Astrocyte (in vitro differentiated cells and primary cell): ENCODE measurements around the gene ADAMTS13. TPM values are rescaled to one million over a fixed set of nuclear protein-coding genes. Genes with fewer than 3 reads are reported as not detected.

ENCODE experiments used
- DNase-seq: peaks from one replicate; pipeline ENCODE4 v3.0.0-alpha.2; 2010; ENCODE audit warnings: low read depth
- FAIRE-seq: peaks from 2 replicates; lab custom pipeline; 2011; peaks lifted over from hg19 to GRCh38; lab: Jason Lieb, UNC
- H2AFZ ChIP-seq: 2 replicates; pipeline ENCODE4 v1.6.0; 2012; ENCODE audit warnings: low read depth, low read length, inconsistent platforms
- H3K27ac ChIP-seq: 2 replicates; pipeline ENCODE4 v1.5.1; 2011; ENCODE audit warnings: low read depth, low read length, inconsistent platforms
- H3K27me3 ChIP-seq: 2 replicates; pipeline ENCODE4 v1.6.0; 2011; ENCODE audit warnings: low read length, inconsistent platforms; ENCODE audit not compliant: insufficient read depth
- H3K36me3 ChIP-seq: 2 replicates; pipeline ENCODE4 v1.5.1; 2011; ENCODE audit warnings: low read length, inconsistent platforms; ENCODE audit not compliant: insufficient read depth
- H3K4me1 ChIP-seq: 2 replicates; pipeline ENCODE4 v1.5.1; 2011; ENCODE audit warnings: low read length, inconsistent platforms; ENCODE audit not compliant: insufficient read depth
- H3K4me2 ChIP-seq: 2 replicates; pipeline ENCODE4 v1.6.0; 2012; ENCODE audit warnings: low read length, inconsistent platforms
- H3K4me3 ChIP-seq: 2 replicates; pipeline ENCODE4 v1.5.1; 2011; ENCODE audit warnings: low read depth, mild to moderate bottlenecking, low read length, inconsistent platforms; ENCODE audit not compliant: insufficient read depth
- H3K79me2 ChIP-seq: 2 replicates; pipeline ENCODE4 v1.6.0; 2012; ENCODE audit warnings: mild to moderate bottlenecking, low read length, inconsistent platforms; ENCODE audit not compliant: insufficient read depth
- H3K9ac ChIP-seq: 2 replicates; pipeline ENCODE4 v1.6.0; 2012; ENCODE audit warnings: mild to moderate bottlenecking, low read length, inconsistent platforms
- H3K9me3 ChIP-seq: 2 replicates; pipeline ENCODE4 v1.5.1; 2012; ENCODE audit warnings: low read depth, mild to moderate bottlenecking, low read length, inconsistent platforms; ENCODE audit not compliant: insufficient read depth
- H4K20me1 ChIP-seq: 2 replicates; pipeline ENCODE4 v1.6.0; 2012; ENCODE audit warnings: low read length, inconsistent platforms; ENCODE audit not compliant: insufficient read depth
- H3K27ac Mint-ChIP-seq: one replicate; pipeline ENCODE4 v1.8.0; 2021; ENCODE audit warnings: mild to moderate bottlenecking, mixed read lengths; ENCODE audit not compliant: unreplicated experiment
- H3K27me3 Mint-ChIP-seq: one replicate; pipeline ENCODE4 v1.8.0; 2021; ENCODE audit warnings: low read depth, mixed read lengths; ENCODE audit not compliant: unreplicated experiment
- H3K36me3 Mint-ChIP-seq: one replicate; pipeline ENCODE4 v1.8.0; 2021; ENCODE audit warnings: low read depth, mixed read lengths; ENCODE audit not compliant: unreplicated experiment
- H3K4me1 Mint-ChIP-seq: one replicate; pipeline ENCODE4 v1.8.0; 2021; ENCODE audit warnings: low read depth, mixed read lengths; ENCODE audit not compliant: unreplicated experiment
- H3K4me3 Mint-ChIP-seq: one replicate; pipeline ENCODE4 v1.8.0; 2021; ENCODE audit warnings: mild to moderate bottlenecking, moderate library complexity, mixed read lengths; ENCODE audit not compliant: unreplicated experiment
- H3K9me3 Mint-ChIP-seq: one replicate; pipeline ENCODE4 v1.8.0; 2021; ENCODE audit warnings: mild to moderate bottlenecking, mixed read lengths; ENCODE audit not compliant: unreplicated experiment
- EZH2 ChIP-seq: IDR thresholded peaks from 2 replicates; pipeline ENCODE4 v1.6.1; 2012; ENCODE audit warnings: mild to moderate bottlenecking, low read length, inconsistent platforms; ENCODE audit not compliant: insufficient read depth
- total RNA-seq: library from RNA; stranded (reverse); gene quantifications from 2 replicates; pipeline ENCODE4 v1.2.1, GENCODE V29; 2021
- TF ChIP-seq, protein P1 (sequence below): IDR thresholded peaks from 2 replicates; pipeline ENCODE4 v1.5.1; 2011; ENCODE audit warnings: low read depth, mild to moderate bottlenecking, inconsistent platforms, low read length, moderate library complexity; ENCODE audit not compliant: insufficient read depth

Gene ADAMTS13
- total RNA-seq, 1 donor from 2014 or later: 5.6 TPM

DNA sequence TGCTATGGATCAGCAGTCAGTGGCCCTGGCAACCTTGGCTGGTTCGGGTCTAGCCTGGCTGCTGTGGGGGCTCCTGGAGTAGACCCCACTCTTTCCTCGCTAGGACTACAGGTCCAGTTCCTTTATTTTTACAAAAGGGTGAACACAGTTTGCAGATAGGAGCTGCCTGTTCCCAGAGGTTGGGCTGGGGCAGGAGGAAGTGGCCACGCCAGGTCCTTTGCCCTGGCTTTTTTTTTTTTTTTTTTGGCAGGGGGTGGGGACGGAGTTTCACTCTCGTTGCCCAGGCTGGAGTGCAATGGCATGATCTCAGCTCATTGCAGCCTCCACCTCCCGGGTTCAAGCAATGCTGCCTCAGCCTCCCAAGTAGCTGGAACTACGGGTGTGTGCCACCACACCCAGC, 48.8 kb downstream of the ADAMTS13 start:
- H3K27ac Mint-ChIP-seq: no peak overlapping the region
- Histone ChIP-seq H3K27ac (no peak overlapping the region), H3K4me1 (no peaks in the 10 kb centered on the region), H3K36me3 (no peaks in the 10 kb centered on the region), H4K20me1 (peaks cover 8% of the 10 kb centered on the region), H3K79me2 (no peaks in the 10 kb centered on the region), H3K9me3 (no peaks in the 10 kb centered on the region), H3K9ac (no peak overlapping the region), H3K4me3 (no peak overlapping the region), H3K27me3 (no peaks in the 10 kb centered on the region), H2AFZ (no peak overlapping the region), H3K4me2 (no peak overlapping the region)
- no peak for TF ChIP-seq EZH2
- TF ChIP-seq, protein P1, sequence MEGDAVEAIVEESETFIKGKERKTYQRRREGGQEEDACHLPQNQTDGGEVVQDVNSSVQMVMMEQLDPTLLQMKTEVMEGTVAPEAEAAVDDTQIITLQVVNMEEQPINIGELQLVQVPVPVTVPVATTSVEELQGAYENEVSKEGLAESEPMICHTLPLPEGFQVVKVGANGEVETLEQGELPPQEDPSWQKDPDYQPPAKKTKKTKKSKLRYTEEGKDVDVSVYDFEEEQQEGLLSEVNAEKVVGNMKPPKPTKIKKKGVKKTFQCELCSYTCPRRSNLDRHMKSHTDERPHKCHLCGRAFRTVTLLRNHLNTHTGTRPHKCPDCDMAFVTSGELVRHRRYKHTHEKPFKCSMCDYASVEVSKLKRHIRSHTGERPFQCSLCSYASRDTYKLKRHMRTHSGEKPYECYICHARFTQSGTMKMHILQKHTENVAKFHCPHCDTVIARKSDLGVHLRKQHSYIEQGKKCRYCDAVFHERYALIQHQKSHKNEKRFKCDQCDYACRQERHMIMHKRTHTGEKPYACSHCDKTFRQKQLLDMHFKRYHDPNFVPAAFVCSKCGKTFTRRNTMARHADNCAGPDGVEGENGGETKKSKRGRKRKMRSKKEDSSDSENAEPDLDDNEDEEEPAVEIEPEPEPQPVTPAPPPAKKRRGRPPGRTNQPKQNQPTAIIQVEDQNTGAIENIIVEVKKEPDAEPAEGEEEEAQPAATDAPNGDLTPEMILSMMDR: no peak
- no peaks in the 10 kb centered on the region for H3K9me3 Mint-ChIP-seq
- FAIRE-seq: no peak
- H3K27me3 Mint-ChIP-seq: no peaks in the 10 kb centered on the region
- DNase-seq: no peak
- peaks cover 2% of the 10 kb centered on the region for H3K36me3 Mint-ChIP-seq
- H3K4me3 Mint-ChIP-seq: no peak overlapping the region
- no peaks in the 10 kb centered on the region for H3K4me1 Mint-ChIP-seq

DNA sequence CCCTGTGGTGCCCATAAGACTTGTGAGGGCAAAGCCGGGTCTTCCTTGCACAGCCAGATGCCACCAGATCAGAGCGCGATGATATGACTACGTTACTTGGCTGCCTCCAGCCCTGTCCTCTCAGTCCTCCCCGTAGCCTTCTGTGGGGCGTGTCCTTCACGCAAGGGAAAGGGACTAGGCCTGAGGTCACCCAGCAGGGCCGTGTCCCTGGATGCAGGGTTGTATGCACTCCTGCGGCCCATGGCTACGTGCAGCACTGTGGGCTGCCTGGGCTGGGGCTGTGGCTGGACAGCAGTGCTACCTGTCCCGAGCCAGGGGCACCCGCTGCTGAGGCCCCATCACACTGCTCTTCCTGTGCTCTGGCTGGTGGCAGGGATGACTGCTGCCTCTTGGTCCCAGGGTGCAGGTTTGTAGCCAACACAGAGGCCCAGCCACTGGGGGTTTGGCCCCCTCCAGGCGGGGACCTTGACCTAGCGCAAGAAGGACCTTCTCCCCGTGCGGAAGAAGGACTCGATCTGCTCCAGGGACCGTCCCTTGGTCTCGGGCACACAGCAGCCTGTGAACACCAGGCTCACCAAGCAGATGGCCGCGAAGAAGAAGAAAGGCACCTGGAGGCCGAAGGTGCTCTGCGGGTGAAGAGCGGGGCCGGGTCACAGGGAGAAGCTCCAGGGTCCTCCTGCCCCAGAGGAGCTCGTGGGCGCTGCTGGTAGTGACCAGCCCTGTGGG, 49.5 kb downstream of the ADAMTS13 start:
- H4K20me1 ChIP-seq: peaks cover 8% of the 10 kb centered on the region
- Mint-ChIP-seq H3K4me1 (no peaks in the 10 kb centered on the region), H3K27me3 (no peaks in the 10 kb centered on the region), H3K27ac (no peak overlapping the region), H3K9me3 (no peaks in the 10 kb centered on the region), H3K36me3 (peaks cover 2% of the 10 kb centered on the region), H3K4me3 (no peak overlapping the region)
- no peak overlapping the region for H3K9ac ChIP-seq
- no peak overlapping the region for H3K4me2 ChIP-seq
- H3K27ac ChIP-seq: no peak overlapping the region
- no peaks in the 10 kb centered on the region for H3K27me3 ChIP-seq
- H3K36me3 ChIP-seq: no peaks in the 10 kb centered on the region
- no peaks in the 10 kb centered on the region for H3K9me3 ChIP-seq
- no peaks in the 10 kb centered on the region for H3K4me1 ChIP-seq
- H3K79me2 ChIP-seq: no peaks in the 10 kb centered on the region
- no peak overlapping the region for H2AFZ ChIP-seq
- DNase-seq (no peak), FAIRE-seq (no peak)
- no peak for TF ChIP-seq EZH2
- TF ChIP-seq, protein P1: no peak
- H3K4me3 ChIP-seq: no peak overlapping the region

DNA sequence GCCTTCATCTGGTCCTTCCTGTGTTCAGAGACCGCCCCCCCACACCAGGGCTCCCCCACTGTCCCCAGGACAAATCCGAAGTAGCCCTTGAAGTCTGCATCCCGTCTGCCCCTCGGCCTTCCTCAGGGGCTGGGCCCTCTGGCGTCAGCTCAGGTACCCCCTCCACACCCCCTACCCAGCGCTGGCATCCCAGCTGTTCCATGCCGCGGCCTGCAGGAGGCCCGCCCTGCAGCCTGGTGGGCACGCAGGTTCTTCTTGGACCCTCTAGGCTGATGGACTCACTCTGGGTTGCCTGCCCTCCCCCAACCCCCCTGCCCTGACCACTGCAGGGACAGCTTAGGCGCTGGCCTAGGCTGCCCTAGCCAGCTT, 50.1 kb downstream of the ADAMTS13 start:
- no peak overlapping the region for H3K4me2 ChIP-seq
- Mint-ChIP-seq H3K4me1 (no peaks in the 10 kb centered on the region), H3K36me3 (peaks cover 2% of the 10 kb centered on the region), H3K9me3 (no peaks in the 10 kb centered on the region), H3K27ac (no peak overlapping the region), H3K27me3 (no peaks in the 10 kb centered on the region), H3K4me3 (no peak overlapping the region)
- H3K4me1 ChIP-seq: no peaks in the 10 kb centered on the region
- H3K27ac ChIP-seq: no peak overlapping the region
- H3K36me3 ChIP-seq: no peaks in the 10 kb centered on the region
- H3K4me3 ChIP-seq: no peak overlapping the region
- H3K9me3 ChIP-seq: no peaks in the 10 kb centered on the region
- no peaks in the 10 kb centered on the region for H3K27me3 ChIP-seq
- peaks cover 11% of the 10 kb centered on the region for H4K20me1 ChIP-seq
- FAIRE-seq: no peak
- no peaks in the 10 kb centered on the region for H3K79me2 ChIP-seq
- DNase-seq: no peak
- H3K9ac ChIP-seq: no peak overlapping the region
- TF ChIP-seq, protein P1: no peak
- TF ChIP-seq EZH2: no peak
- no peak overlapping the region for H2AFZ ChIP-seq
